ENCODE results near the gene CCDC177. TPM values are rescaled to one million over a fixed set of nuclear protein-coding genes. Genes with fewer than 3 reads are reported as not detected.
A peak's percentile ranks its signal among the peaks of the same experiment; 100 is the strongest.

CCDC177 gene
- polyA plus RNA-seq, 1 donor: 0.07 TPM

- H3K27me3 ChIP-seq (ENCODE audit: control insufficient read depth, insufficient read depth, low read length): peaks cover 82% of the 10 kb centered on the region
- no peak for DNase-seq
- WGBS (ENCODE audit: insufficient coverage, low lambda C conversion rate): 100% methylated on average over 2 of the region's 5 CpGs
- peaks cover 10% of the 10 kb centered on the region for H3K9me3 ChIP-seq (ENCODE audit: control insufficient read depth, low read depth, low read length)
- no peak overlapping the region for H3K4me3 ChIP-seq (ENCODE audit: low read length)
- no peaks in the 10 kb centered on the region for H3K4me1 ChIP-seq (ENCODE audit: control insufficient read depth, insufficient read depth, low read length)
- no peak overlapping the region for H3K27ac ChIP-seq (ENCODE audit: low read length)
- H3K36me3 ChIP-seq (ENCODE audit: control insufficient read depth, insufficient read depth, low read length): no peaks in the 10 kb centered on the region
These were observed 7.1 kb downstream of the CCDC177 start for GRCh38 chr14:69567563-69567962.

- Histone ChIP-seq H3K36me3 (ENCODE audit: control insufficient read depth, insufficient read depth, low read length) (no peaks in the 10 kb centered on the region), H3K27ac (ENCODE audit: low read length) (no peak overlapping the region), H3K4me3 (ENCODE audit: low read length) (no peak overlapping the region), H3K4me1 (ENCODE audit: control insufficient read depth, insufficient read depth, low read length) (no peaks in the 10 kb centered on the region), H3K9me3 (ENCODE audit: control insufficient read depth, low read depth, low read length) (no peaks in the 10 kb centered on the region), H3K27me3 (ENCODE audit: control insufficient read depth, insufficient read depth, low read length) (peaks cover 56% of the 10 kb centered on the region)
- no peak for DNase-seq
These were observed 12.8 kb downstream of the CCDC177 start for GRCh38 chr14:69561893-69562292.

DNA sequence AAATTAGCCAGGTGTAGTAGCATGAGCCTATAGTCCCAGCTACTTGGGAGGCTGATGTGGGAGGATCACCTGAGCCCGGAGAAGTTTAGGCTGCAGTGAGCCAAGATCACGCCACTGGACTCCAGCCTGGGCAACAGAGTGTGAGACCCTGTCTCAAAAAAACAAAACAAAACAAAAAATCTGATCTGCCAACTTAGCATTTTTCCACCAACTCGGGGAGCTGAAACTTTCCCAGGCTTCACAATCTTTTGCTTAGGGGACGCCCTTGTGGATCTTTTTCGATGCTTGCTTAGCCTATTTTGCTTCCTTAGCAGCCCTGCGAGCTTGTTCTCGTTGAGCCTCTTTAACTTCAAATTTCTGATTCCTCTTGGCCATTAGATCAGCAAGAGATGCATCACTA is 13.8 kb downstream of the CCDC177 start:
- Histone ChIP-seq H3K36me3 (ENCODE audit: control insufficient read depth, insufficient read depth, low read length) (no peaks in the 10 kb centered on the region), H3K4me1 (ENCODE audit: control insufficient read depth, insufficient read depth, low read length) (no peaks in the 10 kb centered on the region), H3K27ac (ENCODE audit: low read length) (no peak overlapping the region), H3K4me3 (ENCODE audit: low read length) (no peak overlapping the region), H3K27me3 (ENCODE audit: control insufficient read depth, insufficient read depth, low read length) (peaks cover 47% of the 10 kb centered on the region), H3K9me3 (ENCODE audit: control insufficient read depth, low read depth, low read length) (no peaks in the 10 kb centered on the region)
- DNase-seq: no peak
- WGBS (ENCODE audit: insufficient coverage, low lambda C conversion rate): 100% methylated on average over 2 of the region's 7 CpGs

GRCh38 chr14:69559581-69560011 is 15.1 kb downstream of the CCDC177 start:
- H3K4me1 ChIP-seq (ENCODE audit: control insufficient read depth, insufficient read depth, low read length): no peaks in the 10 kb centered on the region
- H3K9me3 ChIP-seq (ENCODE audit: control insufficient read depth, low read depth, low read length): no peaks in the 10 kb centered on the region
- no peak overlapping the region for H3K4me3 ChIP-seq (ENCODE audit: low read length)
- WGBS (ENCODE audit: insufficient coverage, low lambda C conversion rate): no CpG with 5 or more reads among the region's 6 CpGs
- H3K27ac ChIP-seq (ENCODE audit: low read length): no peak overlapping the region
- DNase-seq: no peak
- H3K36me3 ChIP-seq (ENCODE audit: control insufficient read depth, insufficient read depth, low read length): no peaks in the 10 kb centered on the region
- peaks cover 40% of the 10 kb centered on the region for H3K27me3 ChIP-seq (ENCODE audit: control insufficient read depth, insufficient read depth, low read length)

DNA sequence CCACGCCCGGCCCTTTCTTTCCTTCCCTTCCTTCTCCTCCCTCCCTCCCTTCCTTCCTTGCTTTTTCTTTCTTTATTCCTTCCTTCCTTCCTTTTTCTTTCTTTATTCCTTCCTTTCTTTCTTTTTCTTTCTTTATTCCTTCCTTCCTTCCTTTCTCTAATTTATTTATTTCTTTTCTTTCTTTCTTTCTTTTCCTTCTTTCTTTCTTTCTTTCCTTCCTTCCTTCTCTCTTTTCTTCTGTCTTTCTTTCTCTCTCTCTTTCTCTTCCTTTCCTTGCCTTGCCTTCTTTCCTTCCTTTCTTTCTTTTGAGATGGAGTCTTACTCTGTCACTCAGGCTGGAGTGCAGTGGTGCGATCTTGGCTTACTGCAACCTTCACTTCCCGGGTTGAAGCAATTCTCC is 15.9 kb downstream of the CCDC177 start:
- Histone ChIP-seq H3K4me1 (ENCODE audit: control insufficient read depth, insufficient read depth, low read length) (no peaks in the 10 kb centered on the region), H3K9me3 (ENCODE audit: control insufficient read depth, low read depth, low read length) (no peaks in the 10 kb centered on the region), H3K27me3 (ENCODE audit: control insufficient read depth, insufficient read depth, low read length) (peaks cover 31% of the 10 kb centered on the region), H3K4me3 (ENCODE audit: low read length) (no peak overlapping the region), H3K27ac (ENCODE audit: low read length) (no peak overlapping the region), H3K36me3 (ENCODE audit: control insufficient read depth, insufficient read depth, low read length) (no peaks in the 10 kb centered on the region)
- no peak for DNase-seq
- WGBS (ENCODE audit: insufficient coverage, low lambda C conversion rate): 81% methylated on average over 2 of the region's 4 CpGs

GRCh38 chr14:69554500-69554899 is 20.2 kb downstream of the CCDC177 start:
- Histone ChIP-seq H3K4me1 (ENCODE audit: control insufficient read depth, insufficient read depth, low read length) (no peaks in the 10 kb centered on the region), H3K36me3 (ENCODE audit: control insufficient read depth, insufficient read depth, low read length) (no peaks in the 10 kb centered on the region), H3K27me3 (ENCODE audit: control insufficient read depth, insufficient read depth, low read length) (peaks cover 8% of the 10 kb centered on the region), H3K9me3 (ENCODE audit: control insufficient read depth, low read depth, low read length) (no peaks in the 10 kb centered on the region), H3K4me3 (ENCODE audit: low read length) (no peak overlapping the region), H3K27ac (ENCODE audit: low read length) (no peak overlapping the region)
- 100% methylated on average over 1 of the region's 4 CpGs for WGBS (ENCODE audit: insufficient coverage, low lambda C conversion rate)
- DNase-seq: no peak

- peaks cover 18% of the 10 kb centered on the region for H3K27me3 ChIP-seq (ENCODE audit: control insufficient read depth, insufficient read depth, low read length)
- no peak overlapping the region for H3K4me3 ChIP-seq (ENCODE audit: low read length)
- peak in 1 of 2 donors; percentile 13 for DNase-seq
- H3K4me1 ChIP-seq (ENCODE audit: control insufficient read depth, insufficient read depth, low read length): no peaks in the 10 kb centered on the region
- H3K36me3 ChIP-seq (ENCODE audit: control insufficient read depth, insufficient read depth, low read length): no peaks in the 10 kb centered on the region
- H3K9me3 ChIP-seq (ENCODE audit: control insufficient read depth, low read depth, low read length): no peaks in the 10 kb centered on the region
- WGBS (ENCODE audit: insufficient coverage, low lambda C conversion rate): no CpG with 5 or more reads among the region's 1 CpG
- no peak overlapping the region for H3K27ac ChIP-seq (ENCODE audit: low read length)
These were observed 21.4 kb downstream of the CCDC177 start for GRCh38 chr14:69553252-69553651.

DNA sequence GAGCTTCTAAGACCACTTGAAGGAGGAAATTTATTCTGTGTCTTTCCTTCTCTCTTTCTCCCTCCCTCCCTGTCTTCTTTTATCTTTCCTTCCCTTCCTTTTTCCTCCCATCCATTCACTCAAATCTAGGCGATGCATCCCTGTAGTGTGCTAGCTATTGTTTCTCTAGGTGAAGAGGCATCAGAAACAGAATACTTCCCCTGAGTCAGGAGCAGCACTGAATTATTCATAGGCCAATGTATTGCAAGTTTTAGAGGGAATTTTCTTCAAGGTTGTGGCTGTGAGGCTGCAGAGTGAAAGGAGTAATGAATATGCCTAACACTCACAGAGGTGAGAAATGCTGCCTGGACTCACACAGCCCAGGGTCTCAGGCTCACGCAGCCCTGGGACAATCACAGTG is 23.2 kb downstream of the CCDC177 start:
- DNase-seq: no peak
- Histone ChIP-seq H3K4me3 (ENCODE audit: low read length) (no peak overlapping the region), H3K4me1 (ENCODE audit: control insufficient read depth, insufficient read depth, low read length) (no peaks in the 10 kb centered on the region), H3K27ac (ENCODE audit: low read length) (no peak overlapping the region), H3K9me3 (ENCODE audit: control insufficient read depth, low read depth, low read length) (no peaks in the 10 kb centered on the region), H3K36me3 (ENCODE audit: control insufficient read depth, insufficient read depth, low read length) (no peaks in the 10 kb centered on the region), H3K27me3 (ENCODE audit: control insufficient read depth, insufficient read depth, low read length) (peaks cover 33% of the 10 kb centered on the region)
- WGBS (ENCODE audit: insufficient coverage, low lambda C conversion rate): no CpG with 5 or more reads among the region's 2 CpGs

- Histone ChIP-seq H3K36me3 (ENCODE audit: control insufficient read depth, insufficient read depth, low read length) (no peaks in the 10 kb centered on the region), H3K4me1 (ENCODE audit: control insufficient read depth, insufficient read depth, low read length) (no peaks in the 10 kb centered on the region), H3K27ac (ENCODE audit: low read length) (no peak overlapping the region), H3K27me3 (ENCODE audit: control insufficient read depth, insufficient read depth, low read length) (peaks cover 52% of the 10 kb centered on the region), H3K9me3 (ENCODE audit: control insufficient read depth, low read depth, low read length) (no peaks in the 10 kb centered on the region), H3K4me3 (ENCODE audit: low read length) (no peak overlapping the region)
- WGBS (ENCODE audit: insufficient coverage, low lambda C conversion rate): no CpG with 5 or more reads among the region's 8 CpGs
- DNase-seq: no peak
These were observed 26.1 kb downstream of the CCDC177 start for GRCh38 chr14:69548566-69548965.

- Histone ChIP-seq H3K36me3 (ENCODE audit: control insufficient read depth, insufficient read depth, low read length) (no peaks in the 10 kb centered on the region), H3K4me3 (ENCODE audit: low read length) (no peak overlapping the region), H3K27me3 (ENCODE audit: control insufficient read depth, insufficient read depth, low read length) (peaks cover 52% of the 10 kb centered on the region), H3K27ac (ENCODE audit: low read length) (no peak overlapping the region), H3K4me1 (ENCODE audit: control insufficient read depth, insufficient read depth, low read length) (no peaks in the 10 kb centered on the region), H3K9me3 (ENCODE audit: control insufficient read depth, low read depth, low read length) (no peaks in the 10 kb centered on the region)
- peak; percentile 17 for DNase-seq
- no CpG with 5 or more reads among the region's 46 CpGs for WGBS (ENCODE audit: insufficient coverage, low lambda C conversion rate)
These were observed 26.8 kb downstream of the CCDC177 start for GRCh38 chr14:69547701-69548348.

Measured in large intestine (tissue), 3 donors.